ENCODE measurements around the gene SYN1. TPM values are rescaled to one million over a fixed set of nuclear protein-coding genes. Genes with fewer than 3 reads are reported as not detected.
A peak's percentile ranks its signal among the peaks of the same experiment; 100 is the strongest.

Gene SYN1
- total RNA-seq, 1 donor from 2014 or later = 2.7 TPM

- peaks cover 10% of the 10 kb centered on the region for H3K4me1 ChIP-seq
- H3K27me3 ChIP-seq = no peaks in the 10 kb centered on the region
- no peaks in the 10 kb centered on the region for H3K36me3 ChIP-seq
- intact Hi-C loops (cut with DNase I) = no loop called here
- H3K4me3 ChIP-seq = no peak overlapping the region
- H3K27ac ChIP-seq = no peak overlapping the region
- DNase-seq (ENCODE audit: extremely low spot score in 2 of 2) = peak in 1 of 2 donors; percentile 93
- TF ChIP-seq POLR2AphosphoS5 (IDR thresholded peaks at IDR 0.05; ENCODE audit: insufficient read depth in 1 of 2, low read depth in 1 of 2) (no peak), POLR2A (IDR thresholded peaks at IDR 0.05) (no peak), CTCF (IDR thresholded peaks at IDR 0.05) (no peak)
- no peaks in the 10 kb centered on the region for H3K9me3 ChIP-seq
Measured at GRCh38 chrX:47586043-47586787, 33.4 kb downstream of the SYN1 start.

- H3K27ac ChIP-seq = no peak overlapping the region
- H3K4me3 ChIP-seq = no peak overlapping the region
- intact Hi-C loops (cut with DNase I) = no loop called here
- H3K36me3 ChIP-seq = no peaks in the 10 kb centered on the region
- peak in 1 of 2 donors; percentile 91 for DNase-seq (ENCODE audit: extremely low spot score in 2 of 2)
- H3K4me1 ChIP-seq = peaks cover 10% of the 10 kb centered on the region
- TF ChIP-seq CTCF (IDR thresholded peaks at IDR 0.05) = no peak
- H3K9me3 ChIP-seq = no peaks in the 10 kb centered on the region
- H3K27me3 ChIP-seq = no peaks in the 10 kb centered on the region
Measured at GRCh38 chrX:47585273-47585672, 34.4 kb downstream of the SYN1 start.

- Histone ChIP-seq H3K4me3 (no peak overlapping the region), H3K27me3 (no peaks in the 10 kb centered on the region), H3K36me3 (no peaks in the 10 kb centered on the region), H3K27ac (no peak overlapping the region), H3K4me1 (peaks cover 10% of the 10 kb centered on the region), H3K9me3 (no peaks in the 10 kb centered on the region)
- TF ChIP-seq POLR2A (IDR thresholded peaks at IDR 0.05) = no peak
- no peak for DNase-seq (ENCODE audit: extremely low spot score in 2 of 2)
- intact Hi-C loops (cut with DNase I) = no loop called here
Measured at GRCh38 chrX:47584714-47585113, 34.9 kb downstream of the SYN1 start.

GRCh38 chrX:47583240-47583861 is 36.3 kb downstream of the SYN1 start:
- Histone ChIP-seq H3K36me3 (no peaks in the 10 kb centered on the region), H3K4me1 (peaks cover 10% of the 10 kb centered on the region), H3K27me3 (no peaks in the 10 kb centered on the region), H3K4me3 (peak overlapping the region; percentile 29 to 50), H3K27ac (peak overlapping the region; percentile 86), H3K9me3 (no peaks in the 10 kb centered on the region)
- no peak for DNase-seq (ENCODE audit: extremely low spot score in 2 of 2)
- intact Hi-C loops (cut with DNase I) = no loop called here
- TF ChIP-seq POLR2AphosphoS5 (IDR thresholded peaks at IDR 0.05; ENCODE audit: insufficient read depth in 1 of 2, low read depth in 1 of 2) (no peak), POLR2A (IDR thresholded peaks at IDR 0.05) (no peak), CTCF (IDR thresholded peaks at IDR 0.05) (no peak)

GRCh38 chrX:47581731-47582647 is 37.7 kb downstream of the SYN1 start, which contains the start of gene TIMP1:
TSS of gene TIMP1 (plus strand) at chrX:47582436. CDS start at chrX:47583416, 980 bp downstream.
- intact Hi-C loops (cut with DNase I) = no loop called here

More at GRCh38 chrX:47581731-47582647, 37.7 kb downstream of the SYN1 start, which contains the start of gene TIMP1:
- Histone ChIP-seq H3K9me3 (no peaks in the 10 kb centered on the region), H3K4me3 (peak within 1 kb of the TSS; percentile 29 to 50), H3K4me1 (peaks cover 10% of the 10 kb centered on the region), H3K27ac (peak within 1 kb of the TSS; percentile 86), H3K27me3 (no peaks in the 10 kb centered on the region), H3K36me3 (no peaks in the 10 kb centered on the region)
- no peak for DNase-seq (ENCODE audit: extremely low spot score in 2 of 2)
- TF ChIP-seq POLR2AphosphoS5 (IDR thresholded peaks at IDR 0.05; ENCODE audit: insufficient read depth in 1 of 2, low read depth in 1 of 2) (peak; percentile 28 to 83), POLR2A (IDR thresholded peaks at IDR 0.05) (no peak), CTCF (IDR thresholded peaks at IDR 0.05) (peak in 1 of 3 experiments; percentile 22)

Data from vagina (tissue), 2 donors.